Endodermal cell (in vitro differentiated cells): ENCODE data around the gene INO80E. TPM values are rescaled to one million over a fixed set of nuclear protein-coding genes. Genes with fewer than 3 reads are reported as not detected.
A peak's percentile ranks its signal among the peaks of the same experiment; 100 is the strongest.

Source experiments
- DNase-seq: peaks from one replicate; pipeline ENCODE4 v3.0.0-alpha.2; 2017
- H3K27ac ChIP-seq: 2 replicates; pipeline ENCODE4 v1.5.1; 2013; ENCODE audit warnings: mild to moderate bottlenecking, low read depth, low read length, moderate library complexity
- H3K27me3 ChIP-seq: 2 replicates; pipeline ENCODE4 v1.6.1; 2013; ENCODE audit warnings: mild to moderate bottlenecking, low read length, moderate library complexity; ENCODE audit not compliant: insufficient read depth, control insufficient read depth, poor library complexity, severe bottlenecking
- H3K36me3 ChIP-seq: 2 replicates; pipeline ENCODE4 v1.7.0; 2013; ENCODE audit warnings: mild to moderate bottlenecking, low read length, moderate library complexity; ENCODE audit not compliant: control insufficient read depth, insufficient read depth
- H3K4me1 ChIP-seq: one replicate; pipeline ENCODE4 v1.7.0; 2013; ENCODE audit warnings: low read length; ENCODE audit not compliant: control insufficient read depth, insufficient read depth
- H3K4me3 ChIP-seq: 2 replicates; pipeline ENCODE4 v1.5.1; 2013; ENCODE audit warnings: mild to moderate bottlenecking, low read length, moderate library complexity
- H3K9ac ChIP-seq: 2 replicates; pipeline ENCODE4 v1.6.1; 2013; ENCODE audit warnings: mild to moderate bottlenecking, low read length, moderate library complexity; ENCODE audit not compliant: poor library complexity, severe bottlenecking; ENCODE audit errors: extremely low read depth
- H3K9me3 ChIP-seq: 2 replicates; pipeline ENCODE4 v1.6.1; 2013; ENCODE audit warnings: mild to moderate bottlenecking, low read length, moderate library complexity; ENCODE audit not compliant: control insufficient read depth
- H3K27ac Mint-ChIP-seq: 2 replicates; pipeline ENCODE4 v1.8.0; 2020; ENCODE audit warnings: mixed read lengths
- H3K27me3 Mint-ChIP-seq: 2 replicates; pipeline ENCODE4 v1.8.0; 2021; ENCODE audit warnings: mild to moderate bottlenecking, mixed read lengths; ENCODE audit not compliant: insufficient read depth
- H3K36me3 Mint-ChIP-seq: 2 replicates; pipeline ENCODE4 v1.8.0; 2020; ENCODE audit warnings: low read depth, mixed read lengths
- H3K4me1 Mint-ChIP-seq: 2 replicates; pipeline ENCODE4 v1.8.0; 2020; ENCODE audit warnings: mixed read lengths
- H3K4me3 Mint-ChIP-seq: 2 replicates; pipeline ENCODE4 v1.8.0; 2020; ENCODE audit warnings: mild to moderate bottlenecking, moderate library complexity, mixed read lengths
- H3K9me3 Mint-ChIP-seq: 2 replicates; pipeline ENCODE4 v1.8.0; 2020; ENCODE audit warnings: mild to moderate bottlenecking, mixed read lengths
- CTCF ChIP-seq: fragments of 200-600 bp; sonication (generic); conservative IDR thresholded peaks from 2 replicates; pipeline ENCODE4 v1.5.0; 2021; ENCODE audit warnings: antibody characterized with exemption, mild to moderate bottlenecking
- WGBS, 2 experiments: methylation state at CpG; one replicate each; pipeline versions ENCODE4 v1.1.5 to v1.1.7; 2013; ENCODE audit warnings: missing lambda C conversion rate in 2 of 2, mixed read lengths in 1 of 2; ENCODE audit not compliant: insufficient coverage in 1 of 2, insufficient read length in 1 of 2; 5-methylcytosine and 5-hydroxymethylcytosine counted together
- total RNA-seq, 2 donors: library from RNA; stranded (reverse); fragmentation: NEBNext Ultra II Directional in 1 of 2; extraction: Animal tissue kit (Norgen Biotek cat#: 25700) in 1 of 2; gene quantifications; 2 replicates in 1 of 2; 3 replicates in 1 of 2; pipeline ENCODE4 v1.2.1, GENCODE V29; 2021

INO80E gene
- total RNA-seq, 2 donors from 2014 or later = 77.4 to 80.1 TPM

GRCh38 chr16:30007378-30007895 is 11.4 kb downstream of the INO80E start:
- H3K9me3 ChIP-seq = no peaks in the 10 kb centered on the region
- Mint-ChIP-seq H3K4me3 (no peak overlapping the region), H3K27ac (no peak overlapping the region), H3K27me3 (peaks cover 39% of the 10 kb centered on the region), H3K4me1 (peaks cover 7% of the 10 kb centered on the region), H3K9me3 (no peaks in the 10 kb centered on the region), H3K36me3 (peaks cover 9% of the 10 kb centered on the region)
- 69 to 87% methylated on average over 5 to 11 of the region's 11 CpGs for WGBS, 2 experiments
- no peak overlapping the region for H3K4me3 ChIP-seq
- H3K9ac ChIP-seq = no peak overlapping the region
- H3K4me1 ChIP-seq = no peaks in the 10 kb centered on the region
- H3K36me3 ChIP-seq = peaks cover under 1% of the 10 kb centered on the region
- TF ChIP-seq CTCF = no peak
- no peak overlapping the region for H3K27ac ChIP-seq
- H3K27me3 ChIP-seq = peaks cover 22% of the 10 kb centered on the region
- DNase-seq = no peak

- no peak overlapping the region for H3K27ac ChIP-seq
- TF ChIP-seq CTCF = no peak
- peaks cover 22% of the 10 kb centered on the region for H3K27me3 ChIP-seq
- no peaks in the 10 kb centered on the region for H3K9me3 ChIP-seq
- no peak overlapping the region for H3K9ac ChIP-seq
- WGBS, 2 experiments = 75 to 79% methylated on average over 13 to 26 of the region's 26 CpGs
- Mint-ChIP-seq H3K27ac (no peak overlapping the region), H3K4me1 (peaks cover 7% of the 10 kb centered on the region), H3K9me3 (no peaks in the 10 kb centered on the region), H3K27me3 (peaks cover 46% of the 10 kb centered on the region), H3K4me3 (peak overlapping the region; percentile 62), H3K36me3 (no peaks in the 10 kb centered on the region)
- no peak overlapping the region for H3K4me3 ChIP-seq
- no peaks in the 10 kb centered on the region for H3K36me3 ChIP-seq
- no peaks in the 10 kb centered on the region for H3K4me1 ChIP-seq
- DNase-seq = no peak
Measured at GRCh38 chr16:30009085-30009862, 13.2 kb downstream of the INO80E start.

GRCh38 chr16:30009990-30010843 is 14.2 kb downstream of the INO80E start:
- no peaks in the 10 kb centered on the region for H3K36me3 ChIP-seq
- H3K9ac ChIP-seq = no peak overlapping the region
- H3K4me1 Mint-ChIP-seq = peaks cover 7% of the 10 kb centered on the region
- no peak overlapping the region for H3K27ac ChIP-seq
- peak overlapping the region; percentile 62 for H3K4me3 Mint-ChIP-seq
- no peaks in the 10 kb centered on the region for H3K4me1 ChIP-seq
- peak overlapping the region; percentile 62 for H3K4me3 ChIP-seq
- peaks cover 22% of the 10 kb centered on the region for H3K27me3 ChIP-seq
- H3K9me3 Mint-ChIP-seq = no peaks in the 10 kb centered on the region
- TF ChIP-seq CTCF = no peak
- H3K36me3 Mint-ChIP-seq = no peaks in the 10 kb centered on the region
- H3K27me3 Mint-ChIP-seq = peaks cover 46% of the 10 kb centered on the region
- no peak overlapping the region for H3K27ac Mint-ChIP-seq
- H3K9me3 ChIP-seq = no peaks in the 10 kb centered on the region
- DNase-seq = no peak
- 50 to 60% methylated on average over 4 to 32 of the region's 34 CpGs for WGBS, 2 experiments
